Stimulated activated CD4-positive, alpha-beta T cell treated with anti-CD3 and anti-CD28 coated beads, TNF-alpha, amount 100 ng/mL, for 48 hours (primary cell): ENCODE results near the gene TRIM33.

ENCODE experiments used
- DNase-seq, 3 donors: peaks; one replicate each; pipeline ENCODE4 v3.0.0-alpha.2; 2020; ENCODE audit warnings: low read depth in 3 of 3

Gene TRIM33

GRCh38 chr1:114511032-114511785 is at the start of gene TRIM33:
Gene TRIM33 (minus strand): TSS chr1:114511203. CDS start chr1:114511076, 127 bp downstream.
- peak; percentile 80 to 85 (median 81) for DNase-seq

DNA sequence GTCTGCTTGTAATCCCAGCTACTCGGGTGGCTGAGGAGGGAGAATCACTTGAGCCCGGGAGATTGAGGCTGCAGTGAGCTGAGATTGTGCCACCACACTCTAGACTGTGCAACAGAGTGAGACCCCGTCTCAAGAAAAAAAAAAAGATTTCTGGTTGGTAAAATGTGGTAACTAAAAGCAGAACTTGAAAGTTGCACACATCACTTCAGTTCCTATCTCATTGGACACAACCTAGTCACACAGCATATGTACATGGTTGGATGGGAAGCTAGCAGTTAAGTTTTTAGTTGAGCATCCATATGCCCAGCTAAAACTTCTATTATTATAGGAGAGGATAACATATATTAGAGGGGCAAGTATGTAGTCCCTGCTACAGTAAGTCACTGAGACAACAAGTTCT is 48.4 kb upstream of the TRIM33 start:
- DNase-seq, result no peak

- DNase-seq, result no peak
Observed at GRCh38 chr1:114558544-114558943, 47.5 kb upstream of the TRIM33 start.

DNA sequence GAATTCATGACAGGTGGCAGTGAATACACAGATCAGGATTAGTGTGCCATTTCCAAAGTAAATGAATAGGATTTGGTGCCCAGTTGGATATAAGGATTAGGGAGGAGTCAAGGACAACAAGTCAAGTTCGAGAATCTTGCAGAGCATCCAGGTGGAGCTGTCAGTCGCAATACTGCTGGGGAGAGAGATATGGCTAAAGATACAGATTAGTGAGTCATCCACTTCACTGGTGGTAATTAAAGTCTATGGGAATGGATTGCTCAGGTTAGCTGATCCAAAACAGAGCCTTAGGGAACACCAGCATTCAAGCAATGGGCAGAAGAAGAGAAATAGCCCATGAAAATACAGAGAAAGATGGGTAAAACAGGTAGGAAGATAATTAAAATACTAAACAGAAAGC is 43.6 kb upstream of the TRIM33 start:
- DNase-seq, result no peak

- no peak for DNase-seq
Observed at GRCh38 chr1:114552106-114552639, 41.2 kb upstream of the TRIM33 start.

DNA sequence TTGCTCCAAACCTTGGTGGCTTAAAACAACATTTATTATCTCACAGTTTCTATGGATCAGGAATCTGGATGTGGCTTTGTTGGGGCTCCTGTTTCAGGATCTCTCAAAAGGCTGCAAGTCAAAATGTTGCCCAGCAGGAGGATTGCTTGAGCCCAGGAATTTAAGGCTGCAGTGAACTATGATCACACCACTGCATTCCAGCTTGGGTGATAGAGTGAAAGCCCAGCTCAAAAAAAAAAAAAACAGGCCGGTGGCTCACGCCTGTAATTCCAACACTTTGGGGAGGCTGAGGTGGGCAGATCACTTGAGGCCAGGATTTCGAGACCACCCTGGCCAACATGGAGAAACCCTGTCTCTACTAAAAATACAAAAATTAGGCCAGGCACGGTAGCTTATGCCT is 40.4 kb upstream of the TRIM33 start:
- no peak for DNase-seq

DNA sequence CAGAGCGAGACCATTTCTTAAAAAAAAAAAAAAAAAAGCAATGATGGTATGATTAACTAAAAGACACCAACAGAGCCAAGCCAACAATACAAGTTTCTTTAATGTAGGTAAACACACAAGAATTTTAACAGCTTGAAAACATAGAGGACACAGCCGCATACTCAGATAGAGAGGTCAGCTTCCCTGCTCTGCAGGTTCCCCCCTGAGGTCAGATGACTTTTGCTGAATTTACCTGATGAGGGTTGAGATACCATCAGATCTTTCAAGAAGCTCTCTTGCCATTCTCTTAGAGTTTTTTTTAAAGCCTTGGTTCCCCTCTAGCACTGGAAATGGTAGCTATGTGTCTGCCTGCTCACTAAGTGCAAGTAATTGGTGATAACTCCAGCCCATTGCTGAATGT is 39.3 kb upstream of the TRIM33 start:
- DNase-seq, result no peak

- DNase-seq, result no peak
Observed at GRCh38 chr1:114549137-114549536, 38.1 kb upstream of the TRIM33 start.

DNA sequence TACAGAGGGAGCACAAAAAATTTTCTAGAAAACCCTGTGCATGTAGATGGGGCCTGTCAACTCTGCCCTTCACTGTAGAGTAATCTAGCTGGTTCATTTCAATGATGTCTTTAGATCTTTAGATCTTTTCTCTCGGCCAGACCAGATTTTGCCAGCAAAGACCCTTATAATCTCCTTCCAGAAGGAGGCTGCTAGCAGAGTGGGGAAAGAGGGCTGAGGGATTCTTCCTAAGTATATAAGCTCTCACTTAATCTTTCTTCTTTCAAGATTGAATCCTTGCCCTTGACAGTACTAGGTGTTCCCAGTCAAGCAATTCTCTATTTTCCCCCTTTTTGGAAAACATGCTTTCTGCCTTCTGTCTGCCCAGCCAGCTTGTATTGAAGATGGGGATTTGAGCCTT is 36.1 kb upstream of the TRIM33 start:
- no peak for DNase-seq

DNA sequence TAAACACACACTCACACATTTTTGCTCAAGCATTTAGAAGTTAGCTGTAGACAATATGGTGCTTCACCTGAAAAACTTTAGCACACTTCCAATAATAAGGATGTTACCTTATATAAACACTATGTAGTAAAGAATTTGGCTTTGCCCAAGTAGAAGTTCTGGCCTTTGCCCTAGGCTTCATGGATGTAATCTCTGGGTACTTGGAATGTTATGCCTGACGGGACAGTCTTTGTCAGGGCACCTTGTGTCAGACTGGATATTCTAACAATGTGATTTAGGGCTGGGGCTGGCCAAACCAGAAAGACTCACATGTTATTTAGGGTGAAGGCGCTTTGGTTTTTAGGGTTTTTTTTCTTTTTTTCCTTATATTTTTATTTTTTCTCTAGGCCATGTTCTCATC is 34.8 kb upstream of the TRIM33 start:
- no peak for DNase-seq

GRCh38 chr1:114545315-114545714 is 34.3 kb upstream of the TRIM33 start:
- no peak for DNase-seq

DNA sequence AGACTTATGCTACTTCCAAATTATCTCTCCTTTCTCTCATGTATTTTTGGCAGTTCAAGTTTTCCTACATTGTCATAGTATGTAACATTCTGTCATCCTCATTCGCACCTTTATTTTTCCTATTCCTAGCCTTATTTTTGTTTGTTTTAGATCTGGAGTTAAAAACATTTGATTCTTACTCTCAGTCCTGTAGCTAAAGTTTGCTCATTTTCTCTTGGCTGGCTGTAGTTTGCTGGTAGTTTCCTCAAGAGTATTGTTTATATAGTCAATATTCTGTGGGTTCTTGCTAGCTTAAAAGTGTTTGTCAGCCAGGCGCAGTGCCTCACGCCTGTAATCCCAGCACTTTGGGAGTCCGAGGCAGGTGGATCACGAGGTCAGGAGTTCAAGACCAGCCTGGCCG is 29.8 kb upstream of the TRIM33 start:
- no peak for DNase-seq

- DNase-seq, result no peak
Observed at GRCh38 chr1:114540272-114540671, 29.3 kb upstream of the TRIM33 start.

DNA sequence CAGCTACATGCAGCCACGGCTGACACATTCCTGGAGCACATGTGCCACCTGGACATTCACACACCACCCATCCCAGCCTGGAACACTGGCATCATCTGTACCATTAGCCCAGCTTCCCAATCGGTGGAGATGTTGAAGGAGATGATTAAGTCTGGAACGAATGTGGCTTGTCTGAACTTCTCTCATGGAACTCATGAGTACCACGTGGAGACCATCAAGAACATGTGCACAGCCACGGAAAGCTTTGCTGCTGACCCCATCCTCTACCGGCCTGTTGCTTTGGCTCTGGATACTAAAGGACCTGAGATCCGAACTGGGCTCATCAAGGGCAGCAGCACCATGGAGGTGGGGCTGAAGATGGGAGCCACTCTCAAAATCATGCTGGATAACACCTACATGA is 25.0 kb upstream of the TRIM33 start:
- DNase-seq, result no peak

GRCh38 chr1:114535401-114535800 is 24.4 kb upstream of the TRIM33 start:
- no peak for DNase-seq

DNA sequence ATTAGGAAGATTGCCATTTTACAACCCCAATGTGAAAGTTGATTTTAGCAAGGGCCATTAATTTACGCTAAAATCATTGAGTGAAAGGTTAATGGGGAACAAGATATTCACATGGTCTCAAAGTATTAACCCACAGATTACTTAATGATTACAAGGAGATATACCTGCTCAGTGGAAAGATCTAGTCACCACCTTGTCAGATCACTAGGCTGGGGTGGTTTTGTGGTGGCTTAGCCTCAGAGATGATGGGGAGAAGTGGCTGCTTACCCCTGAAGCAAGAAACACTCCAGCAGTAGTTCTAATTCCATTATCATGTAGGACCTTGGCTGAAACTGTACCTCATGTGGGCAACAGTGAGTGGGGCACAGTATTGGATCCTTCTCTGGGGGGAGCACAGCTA is 20.1 kb upstream of the TRIM33 start:
- DNase-seq, result no peak

GRCh38 chr1:114530224-114530623 is 19.2 kb upstream of the TRIM33 start:
- no peak for DNase-seq

DNA sequence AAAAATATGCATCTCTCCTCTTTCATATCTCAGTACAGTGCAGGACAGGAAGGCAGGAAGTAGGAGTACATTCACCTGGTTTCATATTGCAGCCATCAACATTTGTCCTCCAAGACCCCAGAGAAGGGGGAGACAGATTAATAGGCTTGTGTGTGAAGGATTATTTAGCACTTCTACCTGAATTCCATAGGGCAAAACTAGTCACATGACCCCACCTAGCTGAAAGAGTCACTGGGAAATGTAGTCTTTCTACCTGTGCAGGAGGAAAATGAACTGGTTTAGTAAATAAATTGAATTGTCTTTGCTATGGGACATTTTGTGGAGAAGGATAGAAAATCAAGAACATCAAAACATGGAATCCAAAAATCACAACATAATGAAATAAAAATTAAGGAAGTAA is 13.9 kb upstream of the TRIM33 start:
- no peak for DNase-seq

DNA sequence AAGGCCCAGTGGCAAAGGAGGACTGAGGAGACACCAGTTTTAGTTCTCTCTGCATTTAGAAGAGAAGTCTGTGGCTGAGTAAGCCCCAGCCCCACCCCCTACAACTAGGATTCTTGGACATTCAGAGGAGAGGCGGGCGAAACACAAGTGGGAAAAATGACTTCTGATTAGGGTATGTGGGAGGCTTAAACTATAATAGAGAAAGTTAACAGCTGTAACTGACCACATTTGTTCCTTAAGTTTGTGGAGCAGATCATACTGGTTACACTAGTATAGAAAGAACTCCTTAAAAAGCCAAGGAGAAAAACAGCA is 11.2 kb upstream of the TRIM33 start:
- DNase-seq, result no peak

DNA sequence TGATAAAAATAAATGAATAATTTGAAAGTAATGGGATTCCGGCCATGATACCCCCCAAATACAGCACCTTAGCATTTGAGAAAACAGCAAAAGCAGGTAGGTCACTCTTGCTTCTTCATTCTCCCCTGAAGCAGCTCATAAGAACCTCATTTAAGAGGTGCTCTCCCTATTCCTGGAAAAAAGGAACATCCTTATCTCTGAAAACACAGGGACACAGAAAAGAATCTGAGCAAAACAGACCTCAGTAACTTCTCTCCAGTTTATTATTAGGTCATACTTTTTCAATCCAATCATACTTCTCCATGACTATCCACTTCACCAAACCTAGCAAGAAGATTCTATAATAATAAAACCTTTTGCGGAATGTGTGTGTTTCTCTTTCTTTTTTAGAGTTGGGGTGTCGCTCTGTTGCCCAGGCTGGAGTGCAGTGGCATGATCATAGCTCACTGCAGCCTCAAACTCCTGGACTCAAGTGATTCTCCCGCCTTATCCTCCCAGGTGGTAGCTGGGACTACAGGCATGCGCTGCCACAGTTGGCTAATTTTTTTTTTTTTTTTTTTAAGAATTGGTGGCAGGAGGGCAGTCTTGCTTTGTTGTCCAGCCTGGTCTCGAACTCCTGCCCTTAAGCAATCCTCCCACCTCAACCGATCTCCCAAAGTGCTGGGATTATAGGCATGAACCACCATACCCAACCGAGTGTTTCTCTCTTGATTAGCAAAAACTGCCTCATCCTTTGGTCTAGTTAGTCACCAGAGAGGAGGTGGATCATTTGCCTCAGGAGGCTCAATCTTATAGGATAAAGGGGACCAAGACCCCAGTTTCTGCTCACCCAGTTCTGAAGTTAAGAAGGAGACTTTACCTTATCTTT is 10.6 kb upstream of the TRIM33 start:
- no peak for DNase-seq

DNA sequence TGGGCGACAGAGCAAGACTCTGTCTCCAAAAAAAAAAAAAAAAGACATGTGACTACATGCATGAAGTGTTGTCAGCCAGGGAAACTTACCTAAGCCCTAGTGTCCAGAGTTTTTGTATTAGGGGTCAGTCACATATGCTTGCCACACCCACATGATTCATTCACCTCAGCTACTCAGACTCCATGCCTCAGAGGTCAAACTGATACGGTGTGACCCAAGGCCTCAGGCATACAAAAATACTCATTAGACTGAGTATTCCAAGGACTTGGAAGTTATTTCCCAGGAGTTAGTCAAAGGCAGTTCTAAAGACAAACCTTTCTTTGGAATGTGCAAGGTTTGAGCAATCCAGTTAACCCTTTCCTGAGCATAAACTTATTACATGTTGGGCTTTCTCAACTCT is 6.3 kb upstream of the TRIM33 start:
- no peak for DNase-seq

DNA sequence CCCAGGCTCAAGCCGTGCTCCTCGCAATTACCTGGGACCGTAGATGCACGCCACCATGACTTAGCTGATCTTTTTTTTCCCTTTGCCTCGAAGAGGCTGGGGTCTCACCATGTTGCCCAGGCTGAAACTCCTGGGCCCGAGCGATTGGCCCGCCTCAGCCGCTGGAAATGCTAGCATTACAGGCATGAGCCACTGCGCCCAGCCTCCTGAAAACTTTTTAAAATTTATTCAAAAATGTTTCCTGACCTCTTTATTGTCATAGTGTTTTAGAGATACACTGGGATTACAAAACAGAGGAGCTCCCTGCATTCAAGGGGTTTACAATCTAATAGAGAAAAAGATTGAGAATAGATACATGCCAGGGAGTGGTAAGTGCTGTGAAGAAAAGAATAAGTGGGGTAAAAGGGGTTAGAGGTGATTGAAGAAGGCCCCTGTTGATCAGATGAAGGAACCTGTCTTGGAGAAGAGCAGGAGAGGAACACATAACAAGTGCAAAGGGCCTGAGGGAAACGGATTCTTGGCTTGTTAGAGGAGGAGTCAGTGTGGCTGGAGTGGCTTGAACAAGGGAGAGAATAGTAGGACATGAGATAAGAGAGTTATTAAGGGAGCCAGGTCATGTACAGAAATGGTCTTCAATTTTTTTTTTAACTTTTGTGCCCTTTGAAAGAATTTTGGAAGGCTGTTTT is 1.7 kb upstream of the TRIM33 start:
- no peak for DNase-seq
